NCI-H1048 (cell line): ENCODE results near the gene NDUFA11.
"Not testable (repeated sequence)": the region's sequence is repeated elsewhere in the genome, so short reads cannot be mapped to it uniquely, and the experiment has no call there.

Experiments used
- DNase-seq: peaks from one replicate; lab custom pipeline; 2025; lab: John Stamatoyannopoulos, UW

NDUFA11 gene

GRCh38 chr19:5889288-5889971 is 14.2 kb downstream of the NDUFA11 start:
- no peak for DNase-seq

DNA sequence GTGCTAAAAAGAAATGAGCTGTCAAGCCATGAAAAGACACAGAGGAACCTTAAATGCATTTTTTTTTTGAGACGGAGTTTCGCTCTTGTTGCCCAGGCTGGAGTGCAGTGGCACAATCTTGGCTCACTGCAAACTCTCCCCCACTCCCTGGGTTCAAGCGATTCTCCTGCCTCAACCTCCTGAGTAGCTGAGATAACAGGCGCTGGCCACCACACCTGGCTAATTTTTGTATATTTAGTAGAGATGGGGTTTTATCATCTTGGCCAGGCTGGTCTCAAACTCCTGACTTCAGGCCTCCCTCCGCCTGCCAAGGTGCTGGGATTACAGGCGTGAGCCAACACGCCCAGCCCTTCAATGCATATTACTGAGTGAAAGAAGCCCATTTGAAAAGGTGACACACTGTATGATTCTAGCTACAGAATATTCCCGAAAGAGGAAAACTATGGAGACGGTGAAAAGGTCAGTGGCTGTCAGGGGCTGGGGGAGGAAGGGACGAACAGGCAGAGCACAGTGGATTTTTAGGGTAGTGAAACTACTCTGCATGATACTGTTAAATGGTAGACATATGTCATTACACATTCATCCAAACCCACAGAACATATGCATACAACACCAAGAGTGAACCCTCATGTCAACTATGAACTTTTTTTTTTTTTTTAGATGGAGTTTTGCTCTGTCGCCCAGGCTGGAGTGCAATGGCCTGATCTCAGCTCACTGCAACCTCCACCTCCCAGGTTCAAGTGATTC is 19.4 kb downstream of the NDUFA11 start:
- DNase-seq, result not testable (repeated sequence)

DNA sequence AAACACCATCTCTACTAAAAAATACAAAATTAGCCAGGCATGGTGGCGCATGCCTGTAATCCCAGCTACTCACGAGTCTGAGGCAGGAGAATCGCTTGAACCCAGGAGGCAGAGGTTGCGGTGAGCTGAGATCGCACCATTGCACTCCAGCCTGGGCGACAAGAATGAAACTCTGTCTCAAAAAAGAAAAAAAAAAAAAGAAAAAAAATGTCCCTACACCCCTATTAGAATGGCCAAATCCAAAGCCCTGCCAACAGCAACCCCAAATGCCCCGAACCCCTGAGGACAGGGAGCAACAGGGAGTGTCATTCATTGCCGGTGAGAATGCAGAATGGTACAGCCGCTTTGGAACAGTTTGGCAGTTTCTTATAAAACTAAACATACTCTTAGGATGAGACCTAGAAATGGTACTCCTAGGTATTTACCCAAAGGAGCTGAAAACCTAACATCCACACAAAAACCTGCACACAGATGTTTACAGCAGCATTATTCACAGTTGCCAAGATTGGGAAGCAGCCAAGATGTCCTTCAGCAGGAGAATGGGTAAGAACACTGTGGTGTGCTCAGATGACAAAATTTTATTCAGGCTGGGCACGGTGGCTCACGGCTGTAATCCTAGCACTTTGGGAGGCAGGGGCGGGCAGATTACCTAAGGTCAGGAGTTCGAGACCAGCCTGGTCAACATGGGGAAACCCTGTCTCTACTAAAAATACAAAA is 20.3 kb downstream of the NDUFA11 start:
- DNase-seq, result not testable (repeated sequence)

- no peak for DNase-seq
Observed at GRCh38 chr19:5882421-5882968, 21.1 kb downstream of the NDUFA11 start.

- no peak for DNase-seq
Observed at GRCh38 chr19:5881543-5882299, 21.9 kb downstream of the NDUFA11 start.

GRCh38 chr19:5880604-5881078 is 22.9 kb downstream of the NDUFA11 start:
- DNase-seq, result no peak

- no peak for DNase-seq
Observed at GRCh38 chr19:5880196-5880595, 23.4 kb downstream of the NDUFA11 start.

GRCh38 chr19:5877882-5878281 is 25.7 kb downstream of the NDUFA11 start:
- DNase-seq, result no peak

DNA sequence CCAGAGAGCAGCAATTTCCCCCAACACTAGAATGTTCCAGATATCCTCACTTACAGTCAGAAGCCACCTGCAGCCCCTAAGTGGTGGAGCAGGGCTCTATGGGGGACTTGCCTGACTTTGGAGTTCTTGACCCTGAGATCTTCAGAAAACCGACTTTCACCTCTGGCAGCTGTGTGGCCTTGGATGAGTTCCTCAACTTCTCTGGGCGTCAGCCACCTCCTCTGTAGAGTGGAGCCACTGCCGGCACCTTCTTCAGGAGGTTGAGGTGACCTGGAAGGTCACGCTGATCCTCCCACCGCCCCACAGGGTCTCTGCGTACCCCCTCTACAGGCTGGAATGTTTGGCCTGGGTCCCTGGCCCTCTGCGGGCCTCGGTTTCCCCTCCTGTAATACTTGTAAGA is 26.2 kb downstream of the NDUFA11 start:
- DNase-seq, result no peak

GRCh38 chr19:5874496-5874895 is 29.1 kb downstream of the NDUFA11 start:
- DNase-seq, result not testable (repeated sequence)

DNA sequence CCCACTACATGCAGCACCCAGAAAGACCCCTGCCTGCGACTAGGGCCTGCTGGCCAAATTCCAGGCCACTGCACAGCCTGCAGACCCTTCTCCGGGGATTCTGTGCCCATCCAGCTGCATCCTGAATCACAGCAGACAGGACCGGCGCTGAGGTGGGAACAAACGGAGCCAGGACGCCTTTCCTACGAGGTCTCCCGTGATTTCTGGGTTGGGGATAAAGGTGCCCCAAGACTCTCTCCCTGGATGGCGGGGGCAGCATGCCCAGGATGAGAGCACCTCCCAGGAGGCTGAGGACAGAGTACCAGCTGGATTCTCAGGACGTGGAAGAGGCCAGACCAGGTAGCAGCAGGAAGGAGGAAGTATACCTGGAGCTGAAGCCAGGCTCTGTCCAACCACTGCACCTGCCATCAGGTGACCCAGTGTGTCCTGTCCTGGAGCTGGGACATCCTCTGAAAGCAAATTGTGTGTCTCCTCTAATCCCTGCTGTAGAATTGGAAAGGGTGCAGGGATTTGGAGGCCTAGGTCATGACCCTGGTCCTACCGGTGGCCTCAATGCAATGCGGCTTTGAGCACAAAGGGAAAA is 29.9 kb downstream of the NDUFA11 start:
- no peak for DNase-seq

DNA sequence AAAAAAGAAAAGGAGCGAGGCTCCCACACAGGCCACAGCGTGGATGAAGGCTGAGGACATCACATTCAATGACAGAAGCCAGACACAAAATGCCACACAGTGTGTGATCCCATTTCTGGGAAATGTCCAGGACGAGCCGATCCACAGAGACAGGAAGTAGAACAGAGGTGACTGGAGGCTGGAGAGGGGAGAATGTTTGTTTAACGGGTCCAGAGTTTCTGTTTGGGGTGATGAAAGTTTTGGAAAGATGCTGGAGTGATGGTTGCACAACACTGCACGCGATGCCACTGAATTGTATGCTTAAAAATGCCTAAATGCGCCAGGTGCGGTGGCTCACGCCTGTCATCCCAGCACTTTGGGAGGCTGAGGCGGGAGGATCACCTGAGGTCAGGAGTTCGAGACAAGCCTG is 32.6 kb downstream of the NDUFA11 start:
- no peak for DNase-seq

DNA sequence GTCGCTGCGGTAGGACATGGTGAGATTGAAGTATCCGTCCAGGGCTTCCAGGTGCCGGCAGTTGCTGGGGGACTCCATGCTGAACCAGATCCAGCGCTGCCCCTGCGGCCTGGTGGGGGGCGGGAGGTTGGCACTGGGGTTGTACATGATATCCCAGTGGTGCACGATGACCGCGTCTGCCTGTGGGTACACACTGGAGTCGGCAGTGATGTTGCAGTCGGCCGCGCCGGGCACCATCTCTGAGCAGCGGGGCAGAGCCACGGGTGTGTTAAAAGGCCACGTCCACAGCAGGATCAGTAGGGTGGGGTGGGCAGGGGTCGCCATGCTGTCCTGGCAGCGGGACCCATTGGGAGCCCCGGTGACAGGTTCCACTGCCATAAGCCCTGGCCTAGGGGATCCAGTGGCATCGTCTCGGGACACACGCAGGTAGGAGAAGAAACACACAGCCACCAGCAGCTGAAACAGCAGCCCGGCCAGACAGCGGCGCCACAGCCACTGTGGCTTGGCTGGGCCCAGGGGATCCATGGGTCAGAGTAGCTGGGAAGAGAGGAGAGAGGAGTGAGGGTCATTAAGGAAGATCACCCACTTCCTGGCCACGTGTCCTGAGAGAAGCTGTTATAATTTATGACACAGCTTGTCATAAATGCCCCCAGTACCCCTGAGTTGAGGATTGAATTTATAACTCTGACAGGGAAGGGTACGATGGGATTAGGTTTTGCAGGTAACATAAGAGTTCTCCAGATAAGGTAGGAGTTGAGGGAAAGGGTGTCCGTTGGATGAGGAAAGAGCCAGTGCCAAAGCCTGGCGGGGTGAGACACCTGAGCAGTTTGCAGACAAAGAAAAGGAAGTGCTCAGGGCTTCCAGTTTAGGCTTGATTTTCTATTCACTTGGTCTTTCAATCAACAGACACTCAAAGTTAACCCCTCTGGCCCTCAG is 36.1 kb downstream of the NDUFA11 start:
- DNase-seq, result no peak

DNA sequence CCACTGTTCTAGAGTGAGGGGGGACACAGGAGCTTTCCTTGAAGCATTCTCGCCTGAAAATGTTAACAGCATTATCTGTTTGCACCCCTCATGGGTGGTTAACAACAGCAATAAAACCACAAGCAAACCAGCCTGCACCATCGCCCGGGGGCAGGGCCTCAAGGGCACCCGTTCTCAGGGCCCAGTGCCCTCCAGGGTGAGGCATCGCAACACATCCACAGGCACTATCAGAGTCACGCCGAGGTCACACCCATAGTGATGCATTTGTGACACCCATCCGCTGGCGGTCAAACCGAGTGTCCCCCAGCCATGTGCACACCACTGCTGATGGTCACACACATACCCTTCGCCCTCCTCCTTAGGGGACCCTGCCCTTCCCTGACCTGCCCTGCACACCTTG is 37.8 kb downstream of the NDUFA11 start:
- no peak for DNase-seq

DNA sequence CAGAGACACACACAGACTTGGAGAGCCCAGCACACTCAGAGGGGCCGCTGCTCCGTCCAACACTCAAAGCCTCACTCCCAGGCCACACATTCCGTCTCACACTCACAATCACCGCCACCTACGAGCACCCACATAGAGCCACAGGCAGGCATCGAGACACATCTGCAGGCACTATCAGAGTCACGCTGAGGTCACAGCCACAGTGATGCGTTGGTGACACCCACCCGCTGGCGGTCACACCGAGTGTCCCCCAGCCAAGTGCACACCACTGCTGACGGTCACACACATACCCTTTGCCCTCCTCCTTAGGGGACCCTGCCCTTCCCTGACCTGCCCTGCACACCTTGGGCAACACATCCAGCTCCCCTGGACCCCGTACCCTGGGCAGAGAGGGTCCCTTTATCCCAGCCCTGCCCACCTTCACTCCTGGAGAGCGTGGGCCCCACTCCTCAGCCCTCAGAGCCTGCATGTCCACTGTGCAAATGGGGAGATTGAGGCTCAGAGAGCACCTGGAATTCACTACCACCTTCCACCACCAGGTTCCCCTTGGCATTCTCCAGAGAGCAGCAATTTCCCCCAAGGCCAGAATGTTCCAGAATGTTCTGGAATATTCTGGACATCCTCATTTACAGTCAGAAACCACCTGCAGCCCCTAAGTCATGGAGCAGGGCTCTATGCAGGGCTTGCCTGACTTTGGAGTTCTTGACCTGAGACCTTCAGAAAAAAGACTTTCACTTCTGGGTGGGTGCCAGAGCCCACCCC is 38.7 kb downstream of the NDUFA11 start:
- DNase-seq, result no peak

- no peak for DNase-seq
Observed at GRCh38 chr19:5864013-5864720, 39.4 kb downstream of the NDUFA11 start.

- DNase-seq, result no peak
Observed at GRCh38 chr19:5863030-5863665, 40.4 kb downstream of the NDUFA11 start.
